ENCODE measurements around the gene GALNT5.

DNA sequence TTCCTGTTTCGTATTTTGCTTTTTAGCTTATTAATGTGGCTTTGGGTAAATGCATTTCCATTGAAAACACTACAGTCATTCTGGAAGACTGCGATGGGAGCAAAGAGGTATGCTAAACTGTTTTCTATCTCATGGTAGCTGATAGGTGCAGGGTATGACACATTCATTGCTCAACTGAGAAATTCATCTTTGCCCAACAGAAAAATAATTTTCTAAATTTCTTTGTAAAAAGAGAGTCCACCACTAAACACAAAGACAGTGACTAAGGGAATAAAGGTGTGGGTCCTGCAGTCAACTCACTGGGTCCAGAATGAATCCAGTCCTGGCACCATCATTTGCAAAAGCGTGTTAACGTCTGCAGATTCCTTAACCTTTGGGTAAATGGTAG, 48.2 kb downstream of the GALNT5 start:
- no peak for TF ChIP-seq POLR2AphosphoS5 (IDR thresholded peaks at IDR 0.05; ENCODE audit: low read depth, low read length)
- TF ChIP-seq TAF1 (IDR thresholded peaks at IDR 0.05; ENCODE audit: low read depth, low read length) = no peak
- TF ChIP-seq POU2F2 (IDR thresholded peaks at IDR 0.05; ENCODE audit: low read depth, low read length) = no peak
